Measurements from ENCODE around the gene LRRC71.

LRRC71 gene

DNA sequence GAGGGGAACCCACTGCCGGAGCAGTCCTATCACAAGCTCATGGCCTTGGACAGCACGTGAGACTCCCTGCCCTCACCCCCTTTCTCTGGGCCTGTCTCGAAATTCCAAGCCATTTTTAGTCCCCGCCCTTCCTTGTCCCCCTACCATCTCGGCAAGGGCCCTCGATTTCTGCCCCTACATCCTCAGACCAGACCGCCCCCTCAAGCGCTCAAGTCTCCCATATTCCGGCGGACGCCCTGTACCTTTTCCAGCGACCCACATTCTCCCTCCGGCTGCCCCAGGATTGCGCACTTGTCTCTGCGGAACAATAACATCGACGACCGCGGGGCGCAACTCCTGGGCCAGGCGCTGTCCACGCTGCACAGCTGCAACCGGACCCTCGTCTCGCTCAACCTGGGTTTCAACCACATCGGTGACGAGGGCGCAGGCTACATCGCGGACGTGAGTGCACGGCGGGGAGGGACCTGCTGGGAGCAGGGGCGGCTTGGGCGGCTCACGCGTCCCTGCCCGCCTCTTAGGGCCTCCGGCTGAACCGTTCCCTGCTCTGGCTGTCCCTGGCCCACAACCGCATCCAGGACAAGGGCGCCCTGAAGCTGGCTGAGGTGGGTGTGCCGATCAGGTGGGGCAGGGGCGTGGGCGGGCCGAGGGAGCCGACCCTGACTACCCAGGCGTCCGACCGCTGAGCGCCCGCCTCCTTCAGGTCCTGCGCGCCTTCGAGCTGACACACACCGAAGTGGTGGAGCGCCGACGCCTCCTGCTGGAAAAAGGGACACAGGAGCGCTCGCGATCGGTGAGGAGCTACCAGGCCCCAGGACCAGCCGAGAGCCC lies 7.0 kb downstream of the LRRC71 start:
- peak; percentile 64 for DNase-seq (ENCODE audit: low spot score)

- DNase-seq (ENCODE audit: low spot score): no peak
These were observed 7.7 kb downstream of the LRRC71 start for GRCh38 chr1:156928043-156928602.

DNA sequence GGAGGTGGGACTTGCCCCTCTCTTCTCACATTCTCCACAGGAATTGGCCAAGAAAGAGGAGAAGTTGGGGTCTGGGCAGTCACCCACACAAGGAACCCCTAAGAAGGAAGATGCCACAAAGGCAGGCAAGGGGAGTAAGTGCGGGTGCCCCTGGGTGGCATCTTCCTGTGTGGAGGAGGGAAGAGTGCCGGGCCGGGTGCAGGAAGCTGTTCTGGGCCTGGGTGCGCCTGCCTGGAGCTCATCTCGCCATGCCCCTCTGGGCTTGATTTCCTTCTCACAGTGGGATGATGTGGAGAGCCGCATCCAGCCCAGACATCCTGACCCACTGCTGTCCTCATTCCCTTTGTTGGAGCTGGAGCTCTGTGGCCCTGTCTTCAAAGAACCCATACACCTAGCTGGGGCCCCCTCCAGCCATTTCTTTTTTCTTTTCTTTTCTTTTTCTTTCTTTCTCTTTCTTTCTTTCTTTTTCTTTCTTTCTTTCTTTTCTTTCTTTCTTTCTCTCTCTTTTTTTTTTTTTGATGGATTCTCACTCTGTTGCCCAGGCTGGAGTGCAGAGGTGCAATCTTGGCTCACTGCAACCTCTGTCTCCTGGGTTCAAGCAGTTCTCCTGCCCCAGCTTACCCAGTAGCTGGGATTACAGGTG lies 9.3 kb downstream of the LRRC71 start:
- no peak for DNase-seq (ENCODE audit: low spot score)

GRCh38 chr1:156930483-156930882 lies 10.1 kb downstream of the LRRC71 start:
- no peak for DNase-seq (ENCODE audit: low spot score)

- DNase-seq (ENCODE audit: low spot score): no peak
These were observed 10.9 kb downstream of the LRRC71 start for GRCh38 chr1:156931211-156931952.

- DNase-seq (ENCODE audit: low spot score): no peak
These were observed 11.7 kb downstream of the LRRC71 start for GRCh38 chr1:156931974-156932710.

- no peak for DNase-seq (ENCODE audit: low spot score)
These were observed 12.7 kb downstream of the LRRC71 start for GRCh38 chr1:156933136-156933535.

GRCh38 chr1:156935505-156936128 lies 15.2 kb downstream of the LRRC71 start:
- DNase-seq (ENCODE audit: low spot score): no peak

DNA sequence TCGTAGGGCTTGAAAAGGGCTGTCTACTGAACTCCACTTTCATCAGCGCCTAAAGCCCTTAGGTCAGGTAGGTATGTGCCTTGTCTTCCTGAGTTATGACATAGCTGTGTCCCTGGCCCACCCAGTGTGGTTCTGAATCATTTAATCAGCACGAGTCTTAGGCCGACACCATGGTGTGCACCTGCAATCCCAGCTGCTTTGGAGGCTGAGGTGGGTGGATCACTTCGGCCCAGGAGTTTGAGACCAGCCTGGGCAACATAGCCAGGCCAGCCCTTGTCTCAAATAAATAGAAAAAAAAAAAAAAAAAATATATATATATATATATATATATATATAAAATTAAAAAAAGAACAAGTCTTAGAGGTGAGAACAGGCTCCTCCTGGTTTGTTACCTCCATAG lies 15.8 kb downstream of the LRRC71 start:
- DNase-seq (ENCODE audit: low spot score): no peak

DNA sequence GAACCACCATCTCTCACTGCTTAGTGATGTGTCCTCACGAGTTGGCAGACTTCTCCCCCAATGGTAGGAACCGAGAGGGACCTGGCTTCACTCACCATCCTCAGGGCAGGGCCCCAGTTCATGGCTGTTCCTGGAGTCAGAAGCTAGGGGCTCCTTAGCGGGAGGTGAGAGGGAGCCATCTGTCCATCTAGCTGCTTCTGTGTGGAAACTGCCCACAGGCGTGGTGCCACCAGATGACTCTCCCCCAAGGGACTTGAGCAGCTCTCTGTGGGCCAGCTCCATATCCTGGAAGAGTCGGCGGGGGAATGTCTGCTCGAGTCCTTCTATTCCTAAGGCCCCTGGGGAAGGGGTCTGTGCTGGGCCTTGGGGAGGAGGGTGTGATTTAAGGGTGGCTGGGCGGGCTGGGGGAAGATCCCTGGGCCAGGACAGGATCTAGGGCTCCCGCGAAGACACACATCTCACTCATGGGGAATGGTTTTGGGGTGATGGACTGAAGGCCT lies 16.3 kb downstream of the LRRC71 start:
- no peak for DNase-seq (ENCODE audit: low spot score)

- DNase-seq (ENCODE audit: low spot score): no peak
These were observed 17.5 kb downstream of the LRRC71 start for GRCh38 chr1:156937883-156938282.

GRCh38 chr1:156938813-156939212 lies 18.4 kb downstream of the LRRC71 start:
- no peak for DNase-seq (ENCODE audit: low spot score)

- no peak for DNase-seq (ENCODE audit: low spot score)
These were observed 19.4 kb downstream of the LRRC71 start for GRCh38 chr1:156939786-156940334.

DNA sequence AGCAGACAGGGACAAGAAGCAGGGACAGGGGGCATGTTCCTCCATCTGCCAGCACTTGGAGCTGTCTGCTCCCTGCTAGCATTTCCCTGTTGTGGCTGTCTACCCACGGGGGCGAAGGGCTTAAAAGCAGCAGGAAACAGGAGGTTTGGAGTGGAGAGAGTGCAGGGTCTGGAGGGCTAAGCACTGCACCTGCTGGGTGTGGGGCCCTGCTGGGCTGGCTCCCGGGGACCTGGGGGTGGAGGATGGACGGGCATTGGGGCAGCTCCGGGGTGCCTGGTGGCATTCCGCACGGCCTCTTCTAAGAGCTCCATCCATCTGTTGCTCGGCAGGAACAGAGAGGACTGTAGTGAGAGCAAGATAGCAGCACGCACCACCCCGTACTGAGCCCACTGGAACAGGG lies 21.2 kb downstream of the LRRC71 start:
- no peak for DNase-seq (ENCODE audit: low spot score)

DNA sequence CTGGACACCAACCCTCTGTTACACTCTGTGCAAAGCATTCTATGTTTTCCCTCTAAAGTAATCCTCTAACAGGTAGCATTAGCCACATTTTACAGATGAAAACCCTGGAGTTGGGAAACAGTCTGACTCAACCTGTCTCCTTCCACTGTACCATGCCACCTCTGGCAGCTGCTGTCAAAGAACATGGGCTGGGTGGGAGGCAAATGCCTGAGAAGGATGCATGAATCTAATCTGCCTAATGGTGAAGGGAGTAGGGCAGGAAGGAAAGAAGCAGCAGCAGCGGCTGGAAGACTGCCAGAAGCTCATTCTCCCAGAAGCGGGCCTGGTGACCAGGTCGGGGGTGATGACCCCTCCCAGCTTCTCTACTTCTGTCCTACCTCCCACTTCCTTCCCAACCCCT lies 21.7 kb downstream of the LRRC71 start:
- DNase-seq (ENCODE audit: low spot score): no peak

DNA sequence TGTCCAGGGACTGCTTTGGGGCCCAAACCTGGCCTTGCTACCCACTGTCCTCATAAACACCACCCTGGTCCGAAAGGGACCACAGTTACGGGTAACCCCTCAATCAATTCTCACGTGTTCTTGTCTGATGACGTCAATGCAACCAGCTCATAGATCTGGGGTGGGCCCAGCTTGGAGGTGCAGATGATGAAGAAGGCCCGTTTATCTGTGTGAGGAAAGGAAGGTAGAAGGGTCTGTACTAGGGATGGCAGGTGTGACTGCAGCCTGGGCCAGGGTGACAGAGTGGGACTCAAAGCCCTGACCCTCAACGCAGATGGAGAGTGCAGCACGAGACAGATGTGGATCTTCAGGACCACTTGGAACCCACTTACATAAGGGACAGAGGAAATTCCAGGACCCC lies 22.1 kb downstream of the LRRC71 start:
- DNase-seq (ENCODE audit: low spot score): no peak

- DNase-seq (ENCODE audit: low spot score): no peak
These were observed 23.3 kb downstream of the LRRC71 start for GRCh38 chr1:156943756-156944155.

GRCh38 chr1:156944268-156944667 lies 23.8 kb downstream of the LRRC71 start:
- no peak for DNase-seq (ENCODE audit: low spot score)

- no peak for DNase-seq (ENCODE audit: low spot score)
These were observed 24.4 kb downstream of the LRRC71 start for GRCh38 chr1:156944848-156945247.

- DNase-seq (ENCODE audit: low spot score): peak; percentile 78
These were observed 25.6 kb downstream of the LRRC71 start for GRCh38 chr1:156945881-156946661.

Data from COLO829 (cell line).